Keratinocyte (primary cell): ENCODE results near the gene TUSC2. TPM values are rescaled to one million over a fixed set of nuclear protein-coding genes. Genes with fewer than 3 reads are reported as not detected.

Source experiments
- DNase-seq: peaks from one replicate; pipeline ENCODE4 v3.0.0-alpha.2; 2011; ENCODE audit warnings: low read depth, missing footprints, low spot score
- FAIRE-seq: peaks from 2 replicates; lab custom pipeline; 2011; peaks lifted over from hg19 to GRCh38; lab: Jason Lieb, UNC
- H2AFZ ChIP-seq: 2 replicates; pipeline ENCODE4 v1.6.0; 2012; ENCODE audit warnings: low read length, control low read depth, inconsistent platforms; ENCODE audit not compliant: control insufficient read depth
- H3K27ac ChIP-seq: 2 replicates; pipeline ENCODE4 v1.5.1; 2011; ENCODE audit warnings: low read length; ENCODE audit not compliant: control insufficient read depth, insufficient read depth
- H3K27me3 ChIP-seq: 3 replicates; pipeline ENCODE4 v1.6.0; 2011; ENCODE audit warnings: low read length; ENCODE audit not compliant: control insufficient read depth, insufficient read depth; ENCODE audit errors: extremely low read depth
- H3K36me3 ChIP-seq, 2 experiments: 2 replicates in 1 of 2; 3 replicates in 1 of 2; pipeline ENCODE4 v1.5.1; 2011; ENCODE audit warnings: low read length in 2 of 2, mild to moderate bottlenecking in 1 of 2; ENCODE audit not compliant: control insufficient read depth in 2 of 2, insufficient read depth in 2 of 2; ENCODE audit errors: extremely low read depth in 1 of 2
- H3K4me1 ChIP-seq: 3 replicates; pipeline ENCODE4 v1.5.1; 2011; ENCODE audit warnings: low read length; ENCODE audit not compliant: control insufficient read depth, insufficient read depth; ENCODE audit errors: extremely low read depth
- H3K4me2 ChIP-seq: 3 replicates; pipeline ENCODE4 v1.6.0; 2011; ENCODE audit warnings: low read depth, low read length; ENCODE audit not compliant: control insufficient read depth, insufficient read depth; ENCODE audit errors: extremely low read depth
- H3K4me3 ChIP-seq, 3 experiments: fragments of 200-600 bp in 1 of 3; sonication (generic) in 1 of 3; 2 replicates in 2 of 3; 3 replicates in 1 of 3; pipeline ENCODE4 v1.5.1; 2011 to 2016; ENCODE audit warnings: low read length in 3 of 3, mild to moderate bottlenecking in 3 of 3, control low read depth in 2 of 3, inconsistent platforms in 1 of 3, low read depth in 1 of 3, mixed read lengths in 1 of 3, mixed run types in 1 of 3, moderate library complexity in 1 of 3; ENCODE audit not compliant: control insufficient read depth in 2 of 3, insufficient read depth in 2 of 3; ENCODE audit errors: extremely low read depth in 1 of 3
- H3K79me2 ChIP-seq: 2 replicates; pipeline ENCODE4 v1.6.0; 2012; ENCODE audit warnings: low read length; ENCODE audit not compliant: control insufficient read depth, insufficient read depth
- H3K9ac ChIP-seq: 3 replicates; pipeline ENCODE4 v1.6.0; 2011; ENCODE audit warnings: low read length; ENCODE audit not compliant: control insufficient read depth, insufficient read depth; ENCODE audit errors: extremely low read depth
- H3K9me1 ChIP-seq: 3 replicates; pipeline ENCODE4 v1.6.0; 2011; ENCODE audit warnings: low read length; ENCODE audit not compliant: control insufficient read depth, insufficient read depth; ENCODE audit errors: extremely low read depth
- H3K9me3 ChIP-seq: 2 replicates; pipeline ENCODE4 v1.5.1; 2012; ENCODE audit warnings: low read depth, low read length; ENCODE audit not compliant: control insufficient read depth
- H4K20me1 ChIP-seq: 3 replicates; pipeline ENCODE4 v1.6.0; 2011; ENCODE audit warnings: low read length; ENCODE audit not compliant: control insufficient read depth, insufficient read depth; ENCODE audit errors: extremely low read depth
- EZH2 ChIP-seq: IDR thresholded peaks from one replicate; pipeline ENCODE4 v1.6.1; 2012; ENCODE audit warnings: inconsistent platforms, mild to moderate bottlenecking, low read length, moderate library complexity
- dilution Hi-C: fragments of 300-500 bp; cut with MboI; formaldehyde crosslinking; loops from one replicate; pipeline ENCODE4 v1.7.0; 2020; ENCODE audit warnings: low sequenced_read_pairs; ENCODE audit not compliant: extremely low pct_ligation_motif_present
- polyA plus RNA-seq, 5 experiments: library from polyadenylated mRNA; depleted of rRNA in 3 of 5; stranded (reverse) in 3 of 5; stranded (forward) in 1 of 5; unstranded in 1 of 5; fragments of >200 nt; gene quantifications; 1 replicate in 1 of 5; 2 replicates in 3 of 5; 3 replicates in 1 of 5; pipeline versions ENCODE4 v1.2.1 to v1.2.3, GENCODE V29; 2011 to 2012; ENCODE audit warnings: missing spikeins in 2 of 5, low read depth in 1 of 5, low replicate concordance in 1 of 5
- TF ChIP-seq, protein P1 (sequence below), 3 experiments: IDR thresholded peaks in 1 of 3; conservative IDR thresholded peaks in 1 of 3; optimal IDR thresholded peaks in 1 of 3; 2 replicates in 2 of 3; 3 replicates in 1 of 3; pipeline versions ENCODE3 to v1.5.1; 2011; ENCODE audit warnings: low read length in 3 of 3, mild to moderate bottlenecking in 3 of 3, moderate library complexity in 2 of 3, control low read depth in 1 of 3, inconsistent platforms in 1 of 3; ENCODE audit not compliant: insufficient read depth in 2 of 3; ENCODE audit errors: extremely low read depth in 1 of 3

Gene TUSC2
- polyA plus RNA-seq, 1 donor (not counting 4 experiments of a cell fraction or from before 2014, with no cell fraction given), result 30.5 TPM

DNA sequence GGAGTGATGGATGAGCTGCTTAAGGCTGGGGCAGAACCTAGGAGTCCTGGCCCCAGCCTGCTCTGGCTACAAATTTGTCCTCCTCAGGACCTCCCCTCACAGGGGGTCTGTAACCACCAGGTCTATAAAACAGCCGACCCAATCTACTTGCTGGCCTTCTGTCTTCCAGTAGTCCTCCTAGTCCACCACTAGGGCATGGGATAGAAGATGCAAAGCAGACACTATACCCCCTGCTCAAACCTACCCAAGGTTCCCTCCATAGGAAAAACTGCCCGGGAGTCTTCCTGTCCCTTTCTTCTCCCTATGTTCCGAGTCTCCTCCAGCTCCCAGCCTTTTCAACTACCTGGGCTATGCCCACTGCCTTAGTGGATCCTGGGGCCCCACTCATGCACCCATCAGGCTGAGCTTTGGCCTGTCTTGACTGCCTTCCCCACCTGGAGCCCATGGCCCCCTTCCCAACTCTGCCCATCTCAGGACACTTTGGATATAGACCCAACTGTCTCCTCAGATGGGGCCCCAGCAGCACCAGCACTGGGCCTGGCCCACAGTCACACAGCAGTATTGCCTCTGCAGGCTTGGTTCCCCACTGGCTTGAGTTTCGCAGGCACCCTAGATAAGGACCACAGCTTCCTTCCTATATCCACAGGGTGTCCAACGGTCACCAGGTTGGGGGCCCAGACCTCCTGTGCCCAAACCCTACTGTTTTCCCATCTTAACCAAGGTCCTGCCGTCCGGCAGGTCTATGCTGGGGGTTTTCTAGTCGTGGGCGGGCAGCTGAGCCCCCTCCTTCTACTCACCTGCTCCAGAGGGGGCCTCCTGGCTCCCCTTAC lies 29.9 kb downstream of the TUSC2 start:
- peaks cover 0 to 4% of the 10 kb centered on the region in 2 experiments for H3K36me3 ChIP-seq
- peak overlapping the region; percentile 89 for H3K27ac ChIP-seq
- H2AFZ ChIP-seq, result no peak overlapping the region
- H3K9ac ChIP-seq, result peak overlapping the region; percentile 95
- no peak for FAIRE-seq
- H3K4me3 ChIP-seq, result peak overlapping the region; percentile 76 to 97 (median 94)
- H3K27me3 ChIP-seq, result no peaks in the 10 kb centered on the region
- H3K4me1 ChIP-seq, result peaks cover 24% of the 10 kb centered on the region
- H4K20me1 ChIP-seq, result no peaks in the 10 kb centered on the region
- peak overlapping the region; percentile 94 for H3K4me2 ChIP-seq
- DNase-seq, result no peak
- dilution Hi-C loops, result no loop called here
- no peak for TF ChIP-seq EZH2
- TF ChIP-seq, protein P1, sequence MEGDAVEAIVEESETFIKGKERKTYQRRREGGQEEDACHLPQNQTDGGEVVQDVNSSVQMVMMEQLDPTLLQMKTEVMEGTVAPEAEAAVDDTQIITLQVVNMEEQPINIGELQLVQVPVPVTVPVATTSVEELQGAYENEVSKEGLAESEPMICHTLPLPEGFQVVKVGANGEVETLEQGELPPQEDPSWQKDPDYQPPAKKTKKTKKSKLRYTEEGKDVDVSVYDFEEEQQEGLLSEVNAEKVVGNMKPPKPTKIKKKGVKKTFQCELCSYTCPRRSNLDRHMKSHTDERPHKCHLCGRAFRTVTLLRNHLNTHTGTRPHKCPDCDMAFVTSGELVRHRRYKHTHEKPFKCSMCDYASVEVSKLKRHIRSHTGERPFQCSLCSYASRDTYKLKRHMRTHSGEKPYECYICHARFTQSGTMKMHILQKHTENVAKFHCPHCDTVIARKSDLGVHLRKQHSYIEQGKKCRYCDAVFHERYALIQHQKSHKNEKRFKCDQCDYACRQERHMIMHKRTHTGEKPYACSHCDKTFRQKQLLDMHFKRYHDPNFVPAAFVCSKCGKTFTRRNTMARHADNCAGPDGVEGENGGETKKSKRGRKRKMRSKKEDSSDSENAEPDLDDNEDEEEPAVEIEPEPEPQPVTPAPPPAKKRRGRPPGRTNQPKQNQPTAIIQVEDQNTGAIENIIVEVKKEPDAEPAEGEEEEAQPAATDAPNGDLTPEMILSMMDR (optimal IDR thresholded peaks at IDR 0.05 in 1 of 3, IDR thresholded peaks at IDR 0.05 in 1 of 3, conservative IDR thresholded peaks at IDR 0.05 in 1 of 3; ENCODE audit: extremely low read depth in 1 of 3, insufficient read depth in 2 of 3, low read length in 3 of 3), result peak in 2 of 3 experiments; percentile 30 to 35
- peaks cover 3% of the 10 kb centered on the region for H3K9me1 ChIP-seq
- H3K79me2 ChIP-seq, result peaks cover 7% of the 10 kb centered on the region
- no peaks in the 10 kb centered on the region for H3K9me3 ChIP-seq

- FAIRE-seq (no peak), DNase-seq (no peak)
- dilution Hi-C loops, result no loop called here
- Histone ChIP-seq H3K27ac (no peak overlapping the region), H3K4me1 (peaks cover 27% of the 10 kb centered on the region), H4K20me1 (no peaks in the 10 kb centered on the region), H3K27me3 (no peaks in the 10 kb centered on the region), H3K79me2 (peaks cover 5% of the 10 kb centered on the region), H3K4me2 (no peak overlapping the region), H3K9me1 (peaks cover 3% of the 10 kb centered on the region), H3K36me3 (peaks cover 0 to 4% of the 10 kb centered on the region in 2 experiments), H3K9ac (no peak overlapping the region), H3K9me3 (no peaks in the 10 kb centered on the region), H3K4me3 (no peak overlapping the region), H2AFZ (no peak overlapping the region)
- no peak for TF ChIP-seq EZH2
- TF ChIP-seq, protein P1 (optimal IDR thresholded peaks at IDR 0.05 in 1 of 3, IDR thresholded peaks at IDR 0.05 in 1 of 3, conservative IDR thresholded peaks at IDR 0.05 in 1 of 3; ENCODE audit: extremely low read depth in 1 of 3, insufficient read depth in 2 of 3, low read length in 3 of 3), result no peak
Measured at GRCh38 chr3:50297384-50297775, 30.6 kb downstream of the TUSC2 start.
